Measurements from ENCODE around the gene KRTAP10-2.

- no peak for TF ChIP-seq CTCF (IDR thresholded peaks at IDR 0.05 in 2 of 3, conservative IDR thresholded peaks at IDR 0.05 in 1 of 3; ENCODE audit: borderline replicate concordance in 1 of 3, insufficient read depth in 1 of 3, low read depth in 2 of 3, low read length in 2 of 3)
- TF ChIP-seq POLR2AphosphoS5 (IDR thresholded peaks at IDR 0.05; ENCODE audit: low read depth, low read length) = no peak
These were observed 13.1 kb downstream of the KRTAP10-2 start for GRCh38 chr21:44537930-44538911.

All from HCT116 (cell line).